Left cardiac atrium (tissue), 4 donors: ENCODE results near the gene CCL7. TPM values are rescaled to one million over a fixed set of nuclear protein-coding genes. Genes with fewer than 3 reads are reported as not detected.
A peak's percentile ranks its signal among the peaks of the same experiment; 100 is the strongest.
"Not testable (repeated sequence)": the region's sequence is repeated elsewhere in the genome, so short reads cannot be mapped to it uniquely, and the experiment has no call there.

ENCODE experiments used
- ATAC-seq, 2 donors: fragments of 200-7000 bp; cut with Tn5 transposase; one replicate each; pipeline ENCODE4 v1.9.1; 2020; ENCODE audit warnings: mild to moderate bottlenecking in 2 of 2, moderate library complexity in 2 of 2
- DNase-seq: peaks from one replicate; pipeline ENCODE4 v3.0.0-alpha.2; 2020
- intact Hi-C, 2 donors: fragments of 100-400 bp; cut with DNase I; formaldehyde crosslinking; loops; one replicate each; pipeline versions ENCODE4 v1.14.1 to v1.15.1; 2022 to 2023
- long read RNA-seq: library from polyadenylated mRNA; unstranded; transcript quantifications from one replicate; pipeline ENCODE4 v2.0.0, GENCODE V29; 2021
- total RNA-seq, 2 donors: library from RNA; stranded (reverse); fragmentation: NEBNext Ultra II Directional; extraction: Animal tissue kit (Norgen Biotek cat#: 25700); gene quantifications; one replicate each; pipeline ENCODE4 v1.2.1, GENCODE V29; 2021
- donor health status: DM: no; HTN: yes; CAD: no.
- donor health status: DM: no; HTN: yes; CAD: no; lungs with severe emphysema.
- donor health status: DM: yes; HTN: yes; CAD: no.
- donor health status: Dilated cardiomyopathy.

The CCL7 gene
- total RNA-seq = not detected
- long read RNA-seq = 0 reads

DNA sequence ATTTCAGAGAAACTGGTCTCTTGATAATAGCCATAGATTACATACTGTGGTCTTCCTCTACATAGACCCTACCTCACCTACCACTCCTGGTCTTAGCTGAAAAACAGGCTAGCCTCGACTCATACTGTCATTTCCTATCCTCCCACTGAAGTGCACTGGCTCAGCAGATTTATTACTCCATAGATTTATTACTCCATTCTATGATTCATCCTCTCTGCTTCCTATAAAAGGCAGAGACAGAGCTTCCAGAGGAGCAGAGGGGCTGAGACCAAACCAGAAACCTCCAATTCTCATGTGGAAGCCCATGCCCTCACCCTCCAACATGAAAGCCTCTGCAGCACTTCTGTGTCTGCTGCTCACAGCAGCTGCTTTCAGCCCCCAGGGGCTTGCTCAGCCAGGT, at the start of gene CCL7:
CCL7 (plus strand) TSS at position 253 of the 400 bp plus-strand sequence; CDS start at position 323, 70 bp downstream.
- intact Hi-C loops = no loop called here

DNA sequence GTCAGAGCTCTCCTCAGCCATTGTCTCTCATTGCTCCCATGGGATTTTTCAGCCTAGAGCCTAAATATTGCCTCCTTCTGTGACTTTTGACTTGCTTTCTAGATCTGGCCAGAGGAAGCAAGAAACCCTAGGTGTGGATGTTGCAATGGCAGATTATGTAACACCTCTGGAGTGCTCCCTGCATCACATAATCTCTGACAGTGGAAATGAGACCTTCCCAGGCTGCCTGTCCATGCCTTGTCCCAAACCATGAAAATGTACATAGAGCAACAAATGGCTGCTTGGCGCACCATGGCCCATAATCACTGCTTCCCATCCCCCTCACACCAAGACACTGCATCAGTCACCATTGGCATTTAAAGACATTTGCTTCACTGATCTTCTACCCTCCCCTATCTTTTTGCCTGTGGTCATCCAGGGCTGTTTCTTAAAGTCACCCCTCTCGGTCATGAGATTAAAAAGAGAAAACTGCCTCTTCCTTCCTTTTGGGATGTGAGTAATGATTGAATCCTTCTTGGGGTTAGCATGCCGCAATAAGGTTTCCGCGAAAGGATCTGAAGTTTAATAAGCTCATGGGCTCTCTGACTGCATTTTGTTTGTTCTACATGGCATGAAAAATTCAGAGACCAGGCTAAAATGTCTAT, 49.1 kb upstream of the CCL7 start:
- intact Hi-C loops = no loop called here
- ATAC-seq (peak; percentile 59 to 71), DNase-seq (no peak)

More for the DNA sequence above, at the start of gene CCL7:
- peak in 1 of 2 donors; percentile 53 for ATAC-seq
- DNase-seq = no peak

DNA sequence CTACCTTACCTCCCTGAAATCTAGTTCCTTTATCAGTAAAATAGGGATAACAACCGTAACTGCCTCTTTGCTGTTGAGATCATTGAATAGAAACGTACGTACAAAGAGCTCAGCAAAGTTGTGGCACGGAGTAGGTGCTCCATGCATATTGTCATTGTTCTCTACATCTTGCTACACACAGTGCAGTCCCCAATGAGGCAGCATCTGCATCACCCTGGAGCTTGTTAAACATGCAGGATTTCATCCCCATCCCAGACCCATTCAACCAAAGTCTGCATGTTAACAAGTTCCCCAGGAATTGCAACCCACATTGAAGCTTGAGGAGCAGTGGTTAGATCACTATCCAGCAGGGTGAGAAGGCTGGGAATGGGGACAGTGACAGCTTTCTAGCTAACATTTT, 48.6 kb upstream of the CCL7 start:
- no peak for ATAC-seq
- no peak for DNase-seq
- intact Hi-C loops = no loop called here

DNA sequence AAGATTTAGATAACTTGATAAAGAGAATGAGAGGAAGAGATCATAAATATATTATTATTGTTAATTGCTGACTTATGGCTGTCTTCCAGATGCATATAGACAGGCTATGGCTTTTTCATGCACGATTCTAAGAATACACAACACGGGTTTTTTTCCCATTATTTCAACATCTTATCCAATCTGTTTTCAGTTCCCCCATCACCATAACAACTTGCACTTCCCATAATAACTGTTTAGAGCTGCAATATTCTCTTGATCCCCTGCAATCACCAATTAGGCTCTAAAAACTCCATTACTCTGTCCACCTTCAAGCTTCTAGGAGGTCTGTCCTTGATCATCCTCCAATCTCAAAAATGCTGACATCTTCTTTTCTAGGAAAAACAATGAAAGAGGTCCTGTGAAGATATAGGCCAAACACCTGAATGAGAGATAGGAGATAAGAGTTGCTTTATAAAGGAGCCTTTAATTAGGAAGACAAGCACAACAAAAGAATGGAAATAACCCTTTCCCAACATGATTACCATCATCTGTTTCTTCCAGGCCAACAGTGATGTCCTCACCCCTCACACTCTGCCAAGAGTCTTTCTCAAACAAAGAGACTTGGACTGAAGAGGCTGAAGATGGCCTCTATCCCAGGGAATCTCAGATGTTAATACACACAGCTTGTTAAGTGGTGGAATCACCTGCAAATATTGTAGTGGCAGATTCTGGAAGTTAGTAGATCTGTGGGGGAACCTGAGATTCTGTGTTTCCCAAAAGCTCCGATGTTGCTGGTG, 47.1 kb upstream of the CCL7 start:
- DNase-seq = no peak
- no peak for ATAC-seq
- intact Hi-C loops = no loop called here

DNA sequence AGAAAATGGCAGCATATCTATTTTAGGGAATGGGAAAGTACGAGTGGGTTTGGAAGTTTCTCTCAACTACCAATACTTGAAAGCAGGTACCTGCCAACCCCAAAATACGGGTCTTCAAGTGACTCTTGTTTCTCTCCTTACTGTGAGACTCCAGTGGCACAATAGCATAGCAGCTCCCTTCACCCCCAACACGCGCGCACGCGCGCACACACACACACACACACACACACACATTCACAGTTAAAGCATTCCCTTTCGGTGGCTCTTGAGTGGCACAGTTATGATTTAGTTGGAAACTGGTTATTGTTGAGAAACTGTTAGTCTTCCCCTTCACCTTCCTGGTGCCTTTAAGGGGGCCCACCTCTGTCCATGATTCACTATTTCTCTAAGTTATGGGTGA, 45.0 kb upstream of the CCL7 start:
- intact Hi-C loops = no loop called here
- no peak for DNase-seq
- no peak for ATAC-seq

DNA sequence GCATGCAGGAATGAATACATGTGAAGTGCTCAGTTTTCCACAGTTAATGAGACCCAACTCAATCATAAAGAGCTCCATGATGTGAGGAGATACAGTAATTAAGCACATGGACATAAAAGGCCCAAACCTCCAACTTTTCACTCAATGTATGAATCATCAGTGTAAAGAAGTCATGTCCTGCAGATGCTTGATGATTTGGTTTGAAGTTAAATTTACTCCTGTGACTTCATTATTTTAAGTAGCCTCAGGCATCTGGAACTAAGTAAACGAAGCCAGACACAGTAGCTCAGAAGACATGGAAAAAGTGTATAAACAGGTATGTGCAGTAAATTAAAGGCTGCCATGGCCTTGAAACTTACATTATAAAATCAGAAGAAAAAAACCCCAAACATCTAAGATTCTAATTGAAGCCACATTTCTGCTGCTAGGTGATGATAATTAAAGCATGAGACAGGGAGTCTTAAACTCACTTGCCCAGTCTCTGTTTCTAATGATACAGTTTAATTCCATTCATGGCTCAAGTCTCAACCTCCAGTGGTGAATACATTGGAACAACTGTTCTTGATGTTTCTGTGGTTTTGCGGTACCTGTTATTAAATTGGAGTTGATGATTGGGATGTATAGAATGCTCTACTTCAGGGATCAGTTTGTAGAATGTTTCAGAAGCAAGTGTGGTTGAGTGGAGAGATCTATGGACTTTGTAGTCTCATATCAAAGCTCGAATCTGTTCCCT, 43.8 kb upstream of the CCL7 start:
- ATAC-seq (no peak), DNase-seq (no peak)
- intact Hi-C loops = no loop called here

DNA sequence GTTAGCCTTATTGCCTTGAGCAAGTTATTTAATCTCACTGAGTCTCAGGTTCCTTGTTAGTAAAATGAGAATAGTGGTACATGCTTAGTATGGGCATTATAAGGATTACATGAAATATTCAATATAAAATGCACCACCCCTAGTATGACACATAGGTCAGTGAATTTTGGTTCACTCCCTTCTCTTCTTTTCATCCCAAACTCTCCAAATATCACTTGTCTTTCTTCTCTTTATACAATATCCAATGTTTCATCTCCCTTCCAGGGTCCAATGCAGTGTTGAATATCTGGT, 43.3 kb upstream of the CCL7 start:
- intact Hi-C loops = no loop called here
- ATAC-seq (no peak), DNase-seq (no peak)

DNA sequence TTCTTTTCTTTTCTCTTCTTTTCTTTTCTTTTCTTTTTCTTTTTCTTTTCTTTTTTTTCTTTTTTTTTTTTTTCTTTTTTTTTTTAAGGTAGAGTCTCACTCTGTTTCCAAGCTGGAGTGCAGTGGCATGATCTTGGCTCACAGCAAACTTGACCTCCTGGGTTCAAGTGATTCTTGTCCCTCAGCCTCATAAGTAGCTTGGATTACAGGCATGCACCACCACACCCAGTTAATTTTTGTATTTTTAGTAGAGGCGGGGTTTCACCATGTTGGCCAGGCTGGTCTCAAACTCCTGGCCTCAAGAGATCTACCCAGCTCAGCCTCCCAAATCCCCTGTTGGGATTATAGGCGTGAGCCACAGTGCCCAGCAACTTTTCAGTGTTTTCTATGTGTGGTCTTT, 42.7 kb upstream of the CCL7 start:
- intact Hi-C loops, DNase-seq, ATAC-seq: not testable (repeated sequence)

DNA sequence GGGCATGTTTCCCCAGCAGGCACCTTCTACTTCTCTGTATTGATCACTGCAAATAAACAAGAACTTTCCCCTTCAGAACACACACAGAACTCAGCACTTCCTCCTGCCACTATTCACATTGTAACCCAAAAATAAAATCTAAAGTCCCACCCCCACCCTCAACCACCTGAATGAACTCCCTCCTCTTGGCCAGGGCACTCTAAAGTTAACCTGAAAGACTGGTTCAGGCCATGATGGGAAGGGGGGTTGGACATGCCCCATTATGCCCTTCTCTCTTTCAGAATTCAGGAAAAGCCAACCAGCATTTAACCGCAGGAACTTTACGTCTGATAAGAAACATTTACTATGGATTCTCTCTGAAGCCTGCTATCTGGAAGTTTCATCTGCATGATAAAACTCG, 42.3 kb upstream of the CCL7 start:
- DNase-seq = no peak
- no peak for ATAC-seq
- intact Hi-C loops = no loop called here

DNA sequence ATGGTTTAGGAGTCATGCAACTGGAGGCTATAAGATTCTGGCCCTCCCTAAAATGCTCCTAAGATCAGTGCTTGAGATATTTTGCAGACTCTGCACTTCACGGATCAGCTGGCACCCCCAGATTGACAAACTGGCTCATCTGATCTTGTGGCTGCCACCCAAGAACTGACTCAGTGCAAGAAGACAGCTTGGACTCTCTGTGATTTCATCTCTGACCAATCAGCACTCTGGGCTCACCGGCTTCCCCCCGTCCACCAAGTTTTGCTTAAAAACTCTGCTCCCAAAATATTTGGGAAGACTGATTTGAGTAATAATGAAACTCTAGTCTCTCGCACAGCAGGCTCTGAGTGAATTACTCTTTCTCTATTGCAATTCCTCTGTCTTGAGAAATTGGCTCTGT, 41.2 kb upstream of the CCL7 start:
- DNase-seq (no peak), ATAC-seq (no peak)
- intact Hi-C loops = no loop called here

DNA sequence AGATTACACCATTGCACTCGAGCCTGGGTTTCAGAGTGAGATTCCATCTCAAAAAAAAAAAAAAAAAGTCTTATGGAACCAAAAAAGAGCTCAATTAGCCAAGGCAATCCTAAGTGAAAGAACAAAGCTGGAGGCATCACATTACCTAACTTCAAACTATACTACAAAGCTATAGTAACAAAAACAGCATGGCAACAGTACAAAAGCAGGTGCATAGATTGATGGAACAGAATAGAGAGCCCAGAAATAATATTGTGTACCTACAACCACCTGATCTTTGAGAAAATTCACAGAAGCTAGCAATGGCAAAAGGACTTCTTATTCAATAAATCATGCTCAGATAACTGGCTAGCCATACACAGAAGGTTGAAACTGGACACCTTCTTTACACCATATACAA, 39.7 kb upstream of the CCL7 start:
- ATAC-seq (no peak), DNase-seq (no peak)
- intact Hi-C loops = no loop called here

DNA sequence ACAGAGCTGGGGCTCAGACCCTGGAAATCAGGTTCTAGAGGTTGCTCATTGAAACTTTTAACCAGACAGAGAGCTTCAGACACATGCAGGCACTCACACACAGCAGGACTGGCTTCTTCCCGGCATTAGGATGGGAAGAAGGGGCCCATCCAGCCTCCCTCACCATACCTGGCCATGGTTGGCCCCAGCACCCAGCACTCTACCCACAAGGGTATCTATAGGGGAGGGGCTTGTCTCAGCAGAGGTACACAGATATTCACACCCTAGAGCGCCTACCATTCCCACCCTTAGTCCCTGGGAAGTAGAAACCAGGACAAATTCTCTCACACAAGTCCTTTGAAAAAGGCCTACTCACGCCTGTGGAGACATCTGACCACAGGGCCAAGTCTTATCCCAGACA, 35.4 kb upstream of the CCL7 start:
- intact Hi-C loops = loop anchor here in 1 of 2 donors (5.0 kb wide), 1 partner anchor 32 kb away; no protein-coding TSS in a partner anchor
- ATAC-seq (no peak), DNase-seq (no peak)

DNA sequence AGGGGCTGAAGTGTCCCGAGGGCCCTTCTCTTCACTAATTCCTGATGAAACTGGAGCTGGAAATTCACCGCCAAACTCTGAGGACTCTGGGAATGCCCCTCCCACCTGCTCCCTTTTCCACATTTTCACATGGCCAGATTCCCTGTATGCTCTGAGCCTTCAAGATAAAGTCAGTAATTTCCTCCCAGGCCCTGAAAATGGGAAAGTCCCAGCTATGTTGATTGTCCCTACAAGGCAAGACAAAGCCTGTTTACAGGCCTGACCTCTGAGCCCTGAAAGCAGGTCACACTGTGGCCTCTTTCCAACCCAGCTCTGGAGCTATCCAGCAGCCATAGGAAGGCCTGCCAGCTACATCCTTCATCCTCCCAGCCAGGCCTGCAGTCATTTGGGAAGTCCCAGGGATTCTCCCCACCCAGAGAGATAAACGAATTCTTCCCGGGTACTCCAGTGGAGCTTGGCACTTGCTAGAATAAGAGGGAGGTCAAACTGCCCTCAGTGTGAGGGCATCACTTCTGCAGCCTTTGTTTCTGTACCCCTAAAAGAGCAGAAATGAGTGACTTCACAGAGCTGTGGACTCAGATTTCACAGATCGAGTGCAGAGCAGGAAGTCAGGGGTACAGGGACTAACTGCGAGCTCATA, 34.5 kb upstream of the CCL7 start:
- intact Hi-C loops = loop anchor here in 1 of 2 donors (5.0 kb wide), 1 partner anchor 33 kb away; no protein-coding TSS in a partner anchor
- ATAC-seq (peak; percentile 81 to 82), DNase-seq (peak; percentile 80)

DNA sequence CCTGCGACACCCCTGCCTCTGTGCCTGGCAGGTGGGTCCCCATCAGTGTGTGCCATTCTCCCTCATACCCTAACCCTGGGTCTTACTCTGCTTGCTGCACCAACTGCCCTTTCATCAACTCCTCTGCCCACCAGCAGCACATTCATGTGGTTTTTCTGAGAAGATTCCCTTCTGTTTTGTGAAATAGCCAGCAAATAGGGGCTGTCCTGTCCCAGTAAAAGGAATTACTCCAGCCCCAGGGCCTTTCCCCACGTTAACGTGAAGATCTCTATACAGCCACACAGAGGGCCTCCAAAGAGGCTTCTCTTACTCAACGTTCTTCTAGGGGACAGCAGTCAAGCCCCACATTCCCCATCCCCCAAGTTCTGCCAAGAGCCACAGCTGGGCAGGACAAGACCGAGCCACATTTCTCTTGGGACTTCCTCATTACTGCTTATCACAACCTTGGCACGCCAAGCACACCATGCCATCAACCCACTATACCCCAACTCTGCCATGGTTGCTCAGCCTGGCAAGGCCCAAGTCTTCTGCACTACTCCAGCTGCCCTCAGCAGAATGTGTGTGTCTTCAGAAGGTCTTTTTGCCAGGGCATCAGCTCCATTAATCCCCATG, 33.6 kb upstream of the CCL7 start:
- intact Hi-C loops = loop anchor here in 1 of 2 donors (5.0 kb wide), 1 partner anchor 34 kb away; no protein-coding TSS in a partner anchor
- DNase-seq = no peak
- no peak for ATAC-seq

DNA sequence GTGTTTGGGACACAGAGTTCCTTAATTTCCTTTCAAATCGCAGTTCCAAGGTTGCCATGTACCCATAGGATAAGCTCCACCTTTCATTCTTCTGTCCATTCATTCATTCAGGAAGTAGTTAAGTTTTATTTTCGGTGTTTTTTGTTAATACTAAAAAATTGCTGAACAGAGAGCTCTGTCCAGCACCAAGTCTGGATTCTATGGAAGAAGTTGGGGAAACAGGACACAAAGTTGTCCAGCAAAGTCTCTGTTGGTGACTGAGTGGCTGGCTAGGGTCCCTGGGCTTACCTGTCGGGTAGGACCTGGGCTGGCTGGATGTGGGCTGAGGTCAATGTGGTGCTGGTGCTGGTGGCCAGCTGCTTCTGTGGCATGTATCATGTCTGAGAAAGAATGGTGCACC, 32.6 kb upstream of the CCL7 start:
- ATAC-seq = no peak

DNA sequence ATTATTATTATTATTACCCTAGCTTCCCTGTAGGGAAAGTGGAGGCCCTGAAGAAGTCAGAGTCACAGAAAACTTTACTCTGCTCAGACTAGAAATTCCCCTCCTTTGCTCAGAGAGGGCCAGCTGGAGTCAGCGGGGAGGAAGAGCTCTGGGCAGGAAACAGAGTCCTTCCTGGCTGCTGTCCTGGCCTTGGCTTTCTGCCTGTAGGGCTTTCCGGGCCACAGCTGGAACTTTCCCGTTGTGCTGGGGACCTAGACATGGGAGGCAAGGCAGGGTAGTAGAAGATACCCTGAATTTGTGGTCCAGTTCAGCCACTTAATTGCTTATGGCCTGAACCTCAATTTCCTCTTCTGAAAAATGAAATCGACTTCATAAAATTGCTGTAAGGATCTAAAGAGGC, 29.0 kb upstream of the CCL7 start:
- DNase-seq (peak; percentile 78), ATAC-seq (peak; percentile 73 to 81)
- intact Hi-C loops = no loop called here

More for the DNA sequence above, 32.6 kb upstream of the CCL7 start:
- no peak for DNase-seq
- intact Hi-C loops = loop anchor here in 1 of 2 donors (5.0 kb wide), 1 partner anchor 35 kb away; no protein-coding TSS in a partner anchor

DNA sequence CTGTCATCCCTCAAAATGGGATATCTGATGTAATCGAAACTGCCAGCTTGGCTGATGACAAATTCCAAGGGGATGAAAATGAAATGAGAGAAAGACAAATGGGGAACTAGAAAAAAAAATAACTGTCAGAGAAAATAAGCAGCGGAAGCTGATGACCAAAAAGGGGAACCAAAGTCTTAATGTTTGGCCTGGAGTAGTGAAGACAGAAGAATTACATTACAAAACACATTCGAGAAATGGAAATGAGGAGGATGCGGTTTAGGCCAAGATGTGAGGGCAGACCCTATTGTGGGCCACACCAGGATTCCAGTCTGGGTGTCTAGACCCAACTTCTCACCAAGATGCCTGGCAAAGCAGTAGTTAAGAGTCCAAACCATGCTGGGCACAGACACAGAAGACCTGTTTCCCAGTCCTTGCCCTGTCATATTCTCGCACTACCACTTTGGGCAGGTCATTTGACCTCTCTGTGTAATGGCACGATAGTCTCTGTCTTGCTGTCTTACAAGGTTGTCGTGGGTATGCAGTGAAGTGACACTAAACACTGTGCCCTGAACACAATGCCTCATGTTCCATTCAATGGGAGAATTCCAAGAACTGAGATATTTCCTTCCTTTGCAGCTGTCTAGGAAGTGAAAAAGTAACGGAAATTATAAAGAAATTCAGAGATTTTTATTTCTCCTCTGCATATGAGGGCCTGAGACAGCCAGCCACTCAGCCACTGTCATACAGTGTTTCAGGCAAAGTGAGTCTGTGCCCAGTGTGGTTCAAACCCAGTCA, 27.2 kb upstream of the CCL7 start:
- intact Hi-C loops = no loop called here

More for the DNA sequence above, 27.2 kb upstream of the CCL7 start:
- ATAC-seq (peak in 1 of 2 donors; percentile 18), DNase-seq (no peak)
